Astrocyte (in vitro differentiated cells and primary cell): Measurements from ENCODE around the gene ARMH3. TPM values are rescaled to one million over a fixed set of nuclear protein-coding genes. Genes with fewer than 3 reads are reported as not detected.

Source experiments
- DNase-seq: peaks from one replicate; pipeline ENCODE4 v3.0.0-alpha.2; 2010; ENCODE audit warnings: low read depth
- FAIRE-seq: peaks from 2 replicates; lab custom pipeline; 2011; peaks lifted over from hg19 to GRCh38; lab: Jason Lieb, UNC
- H2AFZ ChIP-seq: 2 replicates; pipeline ENCODE4 v1.6.0; 2012; ENCODE audit warnings: low read depth, low read length, inconsistent platforms
- H3K27ac ChIP-seq: 2 replicates; pipeline ENCODE4 v1.5.1; 2011; ENCODE audit warnings: low read depth, low read length, inconsistent platforms
- H3K27me3 ChIP-seq: 2 replicates; pipeline ENCODE4 v1.6.0; 2011; ENCODE audit warnings: low read length, inconsistent platforms; ENCODE audit not compliant: insufficient read depth
- H3K36me3 ChIP-seq: 2 replicates; pipeline ENCODE4 v1.5.1; 2011; ENCODE audit warnings: low read length, inconsistent platforms; ENCODE audit not compliant: insufficient read depth
- H3K4me1 ChIP-seq: 2 replicates; pipeline ENCODE4 v1.5.1; 2011; ENCODE audit warnings: low read length, inconsistent platforms; ENCODE audit not compliant: insufficient read depth
- H3K4me2 ChIP-seq: 2 replicates; pipeline ENCODE4 v1.6.0; 2012; ENCODE audit warnings: low read length, inconsistent platforms
- H3K4me3 ChIP-seq: 2 replicates; pipeline ENCODE4 v1.5.1; 2011; ENCODE audit warnings: low read depth, mild to moderate bottlenecking, low read length, inconsistent platforms; ENCODE audit not compliant: insufficient read depth
- H3K79me2 ChIP-seq: 2 replicates; pipeline ENCODE4 v1.6.0; 2012; ENCODE audit warnings: mild to moderate bottlenecking, low read length, inconsistent platforms; ENCODE audit not compliant: insufficient read depth
- H3K9ac ChIP-seq: 2 replicates; pipeline ENCODE4 v1.6.0; 2012; ENCODE audit warnings: mild to moderate bottlenecking, low read length, inconsistent platforms
- H3K9me3 ChIP-seq: 2 replicates; pipeline ENCODE4 v1.5.1; 2012; ENCODE audit warnings: low read depth, mild to moderate bottlenecking, low read length, inconsistent platforms; ENCODE audit not compliant: insufficient read depth
- H4K20me1 ChIP-seq: 2 replicates; pipeline ENCODE4 v1.6.0; 2012; ENCODE audit warnings: low read length, inconsistent platforms; ENCODE audit not compliant: insufficient read depth
- H3K27ac Mint-ChIP-seq: one replicate; pipeline ENCODE4 v1.8.0; 2021; ENCODE audit warnings: mild to moderate bottlenecking, mixed read lengths; ENCODE audit not compliant: unreplicated experiment
- H3K27me3 Mint-ChIP-seq: one replicate; pipeline ENCODE4 v1.8.0; 2021; ENCODE audit warnings: low read depth, mixed read lengths; ENCODE audit not compliant: unreplicated experiment
- H3K36me3 Mint-ChIP-seq: one replicate; pipeline ENCODE4 v1.8.0; 2021; ENCODE audit warnings: low read depth, mixed read lengths; ENCODE audit not compliant: unreplicated experiment
- H3K4me1 Mint-ChIP-seq: one replicate; pipeline ENCODE4 v1.8.0; 2021; ENCODE audit warnings: low read depth, mixed read lengths; ENCODE audit not compliant: unreplicated experiment
- H3K4me3 Mint-ChIP-seq: one replicate; pipeline ENCODE4 v1.8.0; 2021; ENCODE audit warnings: mild to moderate bottlenecking, moderate library complexity, mixed read lengths; ENCODE audit not compliant: unreplicated experiment
- H3K9me3 Mint-ChIP-seq: one replicate; pipeline ENCODE4 v1.8.0; 2021; ENCODE audit warnings: mild to moderate bottlenecking, mixed read lengths; ENCODE audit not compliant: unreplicated experiment
- CTCF ChIP-seq: IDR thresholded peaks from 2 replicates; pipeline ENCODE4 v1.5.1; 2011; ENCODE audit warnings: low read depth, mild to moderate bottlenecking, inconsistent platforms, low read length, moderate library complexity; ENCODE audit not compliant: insufficient read depth
- EZH2 ChIP-seq: IDR thresholded peaks from 2 replicates; pipeline ENCODE4 v1.6.1; 2012; ENCODE audit warnings: mild to moderate bottlenecking, low read length, inconsistent platforms; ENCODE audit not compliant: insufficient read depth
- total RNA-seq: library from RNA; stranded (reverse); gene quantifications from 2 replicates; pipeline ENCODE4 v1.2.1, GENCODE V29; 2021

ARMH3 gene
- total RNA-seq, 1 donor from 2014 or later: 22.6 TPM

GRCh38 chr10:102069071-102069470 is 13.1 kb upstream of the ARMH3 start:
- peaks cover 14% of the 10 kb centered on the region for H3K4me1 Mint-ChIP-seq
- Histone ChIP-seq H3K9ac (no peak overlapping the region), H3K36me3 (peaks cover 4% of the 10 kb centered on the region), H2AFZ (no peak overlapping the region), H3K27ac (no peak overlapping the region), H3K9me3 (no peaks in the 10 kb centered on the region), H3K79me2 (peaks cover 40% of the 10 kb centered on the region), H3K27me3 (no peaks in the 10 kb centered on the region), H3K4me2 (no peak overlapping the region), H4K20me1 (peaks cover 43% of the 10 kb centered on the region), H3K4me3 (no peak overlapping the region), H3K4me1 (peaks cover 9% of the 10 kb centered on the region)
- no peak for DNase-seq
- H3K9me3 Mint-ChIP-seq: no peaks in the 10 kb centered on the region
- FAIRE-seq: no peak
- no peak overlapping the region for H3K4me3 Mint-ChIP-seq
- no peak overlapping the region for H3K27ac Mint-ChIP-seq
- H3K36me3 Mint-ChIP-seq: peaks cover 3% of the 10 kb centered on the region
- peaks cover 3% of the 10 kb centered on the region for H3K27me3 Mint-ChIP-seq
- TF ChIP-seq CTCF: no peak
- TF ChIP-seq EZH2: no peak

- H3K4me1 Mint-ChIP-seq: peaks cover 14% of the 10 kb centered on the region
- H3K4me3 Mint-ChIP-seq: no peak overlapping the region
- peaks cover 3% of the 10 kb centered on the region for H3K36me3 Mint-ChIP-seq
- H3K79me2 ChIP-seq: peaks cover 40% of the 10 kb centered on the region
- no peak overlapping the region for H3K27ac Mint-ChIP-seq
- no peaks in the 10 kb centered on the region for H3K9me3 ChIP-seq
- no peak for FAIRE-seq
- no peak overlapping the region for H3K4me3 ChIP-seq
- no peaks in the 10 kb centered on the region for H3K27me3 Mint-ChIP-seq
- no peak overlapping the region for H2AFZ ChIP-seq
- no peak for DNase-seq
- no peak overlapping the region for H3K27ac ChIP-seq
- H3K4me2 ChIP-seq: no peak overlapping the region
- H4K20me1 ChIP-seq: peaks cover 43% of the 10 kb centered on the region
- peaks cover 4% of the 10 kb centered on the region for H3K36me3 ChIP-seq
- H3K9ac ChIP-seq: no peak overlapping the region
- peaks cover 9% of the 10 kb centered on the region for H3K4me1 ChIP-seq
- no peaks in the 10 kb centered on the region for H3K27me3 ChIP-seq
- no peaks in the 10 kb centered on the region for H3K9me3 Mint-ChIP-seq
- TF ChIP-seq CTCF (no peak), EZH2 (no peak)
Observed at GRCh38 chr10:102068216-102068615, 12.2 kb upstream of the ARMH3 start.

- H3K27me3 Mint-ChIP-seq: no peaks in the 10 kb centered on the region
- H3K9me3 Mint-ChIP-seq: no peaks in the 10 kb centered on the region
- H3K4me1 Mint-ChIP-seq: peaks cover 14% of the 10 kb centered on the region
- TF ChIP-seq CTCF (no peak), EZH2 (no peak)
- H4K20me1 ChIP-seq: peaks cover 43% of the 10 kb centered on the region
- no peaks in the 10 kb centered on the region for H3K27me3 ChIP-seq
- FAIRE-seq (no peak), DNase-seq (no peak)
- peak overlapping the region; percentile 89 for H3K4me3 Mint-ChIP-seq
- peak overlapping the region; percentile 34 for H3K27ac Mint-ChIP-seq
- H3K36me3 ChIP-seq: peaks cover 4% of the 10 kb centered on the region
- no peak overlapping the region for H3K27ac ChIP-seq
- no peaks in the 10 kb centered on the region for H3K9me3 ChIP-seq
- peaks cover 9% of the 10 kb centered on the region for H3K4me1 ChIP-seq
- peaks cover 40% of the 10 kb centered on the region for H3K79me2 ChIP-seq
- no peak overlapping the region for H2AFZ ChIP-seq
- peak overlapping the region; percentile 92 for H3K9ac ChIP-seq
- H3K4me2 ChIP-seq: peak overlapping the region; percentile 100
- peaks cover 3% of the 10 kb centered on the region for H3K36me3 Mint-ChIP-seq
- no peak overlapping the region for H3K4me3 ChIP-seq
Observed at GRCh38 chr10:102067091-102067916, 11.3 kb upstream of the ARMH3 start.
